ENCODE measurements around the gene CACNG5.

GRCh38 chr17:66889480-66890230 is 54.7 kb downstream of the CACNG5 start:
- TF ChIP-seq POLR2AphosphoS5 (IDR thresholded peaks at IDR 0.05) (no peak), CTCF (IDR thresholded peaks at IDR 0.05; ENCODE audit: poor library complexity, severe bottlenecking) (no peak), TAF1 (IDR thresholded peaks at IDR 0.05; ENCODE audit: low read depth) (no peak)

Data from neural cell (in vitro differentiated cells).